Measurements from ENCODE around the gene FLNB. TPM values are rescaled to one million over a fixed set of nuclear protein-coding genes. Genes with fewer than 3 reads are reported as not detected.

FLNB gene
- total RNA-seq, 1 donor, result 274 TPM

GRCh38 chr3:58066842-58067241 lies 58.6 kb downstream of the FLNB start:
- Histone ChIP-seq H3K27me3 (ENCODE audit: insufficient read depth, low read length) (no peaks in the 10 kb centered on the region), H4K20me1 (ENCODE audit: insufficient read depth, low read length) (peaks cover 9% of the 10 kb centered on the region), H2AFZ (ENCODE audit: low read length) (no peak overlapping the region), H3K27ac (ENCODE audit: low read depth, low read length) (peak overlapping the region; percentile 57), H3K79me2 (ENCODE audit: insufficient read depth, low read length) (peaks cover 73% of the 10 kb centered on the region), H3K9me3 (ENCODE audit: low read depth, low read length) (no peaks in the 10 kb centered on the region), H3K36me3 (ENCODE audit: insufficient read depth, low read length) (no peaks in the 10 kb centered on the region), H3K4me2 (ENCODE audit: insufficient read depth, low read length) (peak overlapping the region; percentile 31), H3K4me3 (ENCODE audit: insufficient read depth, low read length) (no peak overlapping the region), H3K4me1 (ENCODE audit: insufficient read depth, low read length) (peaks cover 53% of the 10 kb centered on the region)
- DNase-seq (ENCODE audit: insufficient read length, low spot score, missing footprints), result peak; percentile 56
- no peak for TF ChIP-seq CTCF (IDR thresholded peaks at IDR 0.05; ENCODE audit: extremely low read depth, low read depth, low read length)

GRCh38 chr3:58068122-58068809 lies 60.0 kb downstream of the FLNB start:
- DNase-seq (ENCODE audit: insufficient read length, low spot score, missing footprints), result peak; percentile 37
- Histone ChIP-seq H2AFZ (ENCODE audit: low read length) (no peak overlapping the region), H3K4me2 (ENCODE audit: insufficient read depth, low read length) (no peak overlapping the region), H3K4me3 (ENCODE audit: insufficient read depth, low read length) (no peak overlapping the region), H3K27ac (ENCODE audit: low read depth, low read length) (no peak overlapping the region), H3K9me3 (ENCODE audit: low read depth, low read length) (no peaks in the 10 kb centered on the region), H3K27me3 (ENCODE audit: insufficient read depth, low read length) (no peaks in the 10 kb centered on the region), H3K79me2 (ENCODE audit: insufficient read depth, low read length) (peaks cover 65% of the 10 kb centered on the region), H3K36me3 (ENCODE audit: insufficient read depth, low read length) (no peaks in the 10 kb centered on the region), H3K4me1 (ENCODE audit: insufficient read depth, low read length) (peaks cover 56% of the 10 kb centered on the region), H4K20me1 (ENCODE audit: insufficient read depth, low read length) (peaks cover 12% of the 10 kb centered on the region)
- TF ChIP-seq CTCF (IDR thresholded peaks at IDR 0.05; ENCODE audit: extremely low read depth, low read depth, low read length), result no peak

- Histone ChIP-seq H3K4me1 (ENCODE audit: insufficient read depth, low read length) (peaks cover 50% of the 10 kb centered on the region), H3K36me3 (ENCODE audit: insufficient read depth, low read length) (no peaks in the 10 kb centered on the region), H3K27me3 (ENCODE audit: insufficient read depth, low read length) (no peaks in the 10 kb centered on the region), H3K9me3 (ENCODE audit: low read depth, low read length) (no peaks in the 10 kb centered on the region), H3K27ac (ENCODE audit: low read depth, low read length) (peak overlapping the region; percentile 67), H3K4me3 (ENCODE audit: insufficient read depth, low read length) (no peak overlapping the region), H4K20me1 (ENCODE audit: insufficient read depth, low read length) (peaks cover 19% of the 10 kb centered on the region), H2AFZ (ENCODE audit: low read length) (no peak overlapping the region), H3K79me2 (ENCODE audit: insufficient read depth, low read length) (peaks cover 68% of the 10 kb centered on the region), H3K4me2 (ENCODE audit: insufficient read depth, low read length) (peak overlapping the region; percentile 68)
- no peak for TF ChIP-seq CTCF (IDR thresholded peaks at IDR 0.05; ENCODE audit: extremely low read depth, low read depth, low read length)
- DNase-seq (ENCODE audit: insufficient read length, low spot score, missing footprints), result peak; percentile 23
Measured at GRCh38 chr3:58071480-58071971, 63.3 kb downstream of the FLNB start.

GRCh38 chr3:58072052-58072762 lies 64.0 kb downstream of the FLNB start:
- Histone ChIP-seq H3K27ac (ENCODE audit: low read depth, low read length) (peak overlapping the region; percentile 67), H3K4me2 (ENCODE audit: insufficient read depth, low read length) (peak overlapping the region; percentile 68), H3K4me3 (ENCODE audit: insufficient read depth, low read length) (peak overlapping the region; percentile 7), H3K79me2 (ENCODE audit: insufficient read depth, low read length) (peaks cover 73% of the 10 kb centered on the region), H3K9me3 (ENCODE audit: low read depth, low read length) (no peaks in the 10 kb centered on the region), H3K4me1 (ENCODE audit: insufficient read depth, low read length) (peaks cover 43% of the 10 kb centered on the region), H3K27me3 (ENCODE audit: insufficient read depth, low read length) (no peaks in the 10 kb centered on the region), H4K20me1 (ENCODE audit: insufficient read depth, low read length) (peaks cover 19% of the 10 kb centered on the region), H2AFZ (ENCODE audit: low read length) (no peak overlapping the region), H3K36me3 (ENCODE audit: insufficient read depth, low read length) (peaks cover 4% of the 10 kb centered on the region)
- no peak for TF ChIP-seq CTCF (IDR thresholded peaks at IDR 0.05; ENCODE audit: extremely low read depth, low read depth, low read length)
- peak; percentile 85 for DNase-seq (ENCODE audit: insufficient read length, low spot score, missing footprints)
